HG02938 (cell line): ENCODE measurements around the gene KCNMA1.

Experiments used
- ATAC-seq: cut with Tn5 transposase; IDR thresholded peaks from one replicate; pipeline ENCODE4 v1.9.1; 2021; ENCODE audit warnings: mild to moderate bottlenecking, moderate library complexity; ENCODE audit not compliant: unreplicated experiment

Gene KCNMA1

GRCh38 chr10:77147871-77148270, 489.7 kb downstream of the KCNMA1 start:
- no peak for ATAC-seq

GRCh38 chr10:77146712-77147336, 490.8 kb downstream of the KCNMA1 start:
- no peak for ATAC-seq

GRCh38 chr10:77144656-77145055, 493.0 kb downstream of the KCNMA1 start:
- ATAC-seq = no peak

GRCh38 chr10:77139252-77140160, 498.1 kb downstream of the KCNMA1 start:
- no peak for ATAC-seq

- ATAC-seq = no peak
Measured at GRCh38 chr10:77138541-77138940, 499.1 kb downstream of the KCNMA1 start.

GRCh38 chr10:77135555-77135954, 502.1 kb downstream of the KCNMA1 start:
- no peak for ATAC-seq

- ATAC-seq = no peak
Measured at GRCh38 chr10:77131214-77131613, 506.4 kb downstream of the KCNMA1 start.

- no peak for ATAC-seq
Measured at GRCh38 chr10:77127243-77127642, 510.4 kb downstream of the KCNMA1 start.

GRCh38 chr10:77125231-77125630, 512.4 kb downstream of the KCNMA1 start:
- ATAC-seq = no peak

- ATAC-seq = no peak
Measured at GRCh38 chr10:77123330-77123729, 514.3 kb downstream of the KCNMA1 start.

- no peak for ATAC-seq
Measured at GRCh38 chr10:77121829-77122228, 515.8 kb downstream of the KCNMA1 start.

- no peak for ATAC-seq
Measured at GRCh38 chr10:77120666-77121376, 516.8 kb downstream of the KCNMA1 start.

- ATAC-seq = no peak
Measured at GRCh38 chr10:77120012-77120411, 517.6 kb downstream of the KCNMA1 start.

GRCh38 chr10:77118603-77119282, 518.9 kb downstream of the KCNMA1 start:
- no peak for ATAC-seq

GRCh38 chr10:77117501-77117900, 520.1 kb downstream of the KCNMA1 start:
- no peak for ATAC-seq

GRCh38 chr10:77116904-77117303, 520.7 kb downstream of the KCNMA1 start:
- no peak for ATAC-seq

GRCh38 chr10:77114181-77114821, 523.3 kb downstream of the KCNMA1 start:
- ATAC-seq = no peak

GRCh38 chr10:77111611-77112550, 525.7 kb downstream of the KCNMA1 start:
- ATAC-seq = peak; percentile 63

- no peak for ATAC-seq
Measured at GRCh38 chr10:77110757-77111156, 526.9 kb downstream of the KCNMA1 start.
